H9 (cell line): ENCODE data around the gene EXOSC1. TPM values are rescaled to one million over a fixed set of nuclear protein-coding genes. Genes with fewer than 3 reads are reported as not detected.

Experiments
- DNase-seq: peaks from one replicate; pipeline ENCODE4 v3.0.0-alpha.2; 2017
- H2AFZ ChIP-seq: one replicate; pipeline ENCODE4 v1.6.1; 2013; ENCODE audit warnings: mild to moderate bottlenecking, low read length, control low read depth, moderate library complexity
- H2AK5ac ChIP-seq: 2 replicates; pipeline ENCODE4 v1.6.1; 2013; ENCODE audit warnings: low read length, control low read depth, mixed read lengths; ENCODE audit not compliant: insufficient read length
- H2BK120ac ChIP-seq: one replicate; pipeline ENCODE4 v1.6.1; 2013; ENCODE audit warnings: low read depth, mild to moderate bottlenecking, low read length, control low read depth, inconsistent platforms; ENCODE audit not compliant: poor library complexity, severe bottlenecking
- H2BK12ac ChIP-seq: 2 replicates; pipeline ENCODE4 v1.6.1; 2013; ENCODE audit warnings: low read length, control low read depth, mixed read lengths, low read depth; ENCODE audit not compliant: insufficient read length
- H2BK15ac ChIP-seq: 2 replicates; pipeline ENCODE4 v1.6.1; 2013; ENCODE audit warnings: low read depth, low read length, control low read depth
- H2BK20ac ChIP-seq: one replicate; pipeline ENCODE4 v1.6.1; 2013; ENCODE audit warnings: low read depth, mild to moderate bottlenecking, low read length, control low read depth, inconsistent platforms; ENCODE audit not compliant: poor library complexity, severe bottlenecking
- H2BK5ac ChIP-seq: 2 replicates; pipeline ENCODE4 v1.6.1; 2013; ENCODE audit warnings: low read length, control low read depth, mixed read lengths; ENCODE audit not compliant: insufficient read length
- H3K14ac ChIP-seq: 2 replicates; pipeline ENCODE4 v1.6.1; 2013; ENCODE audit warnings: low read length, control low read depth; ENCODE audit not compliant: insufficient read depth
- H3K18ac ChIP-seq: 2 replicates; pipeline ENCODE4 v1.6.1; 2013; ENCODE audit warnings: low read depth, mild to moderate bottlenecking, mixed read lengths, low read length, control low read depth; ENCODE audit not compliant: insufficient read length
- H3K23ac ChIP-seq: 2 replicates; pipeline ENCODE4 v1.6.1; 2013; ENCODE audit warnings: low read length, control low read depth, mixed read lengths, low read depth; ENCODE audit not compliant: insufficient read length
- H3K23me2 ChIP-seq: 2 replicates; pipeline ENCODE4 v1.6.1; 2013; ENCODE audit warnings: low read depth, mild to moderate bottlenecking, mixed read lengths, low read length, control low read depth; ENCODE audit not compliant: insufficient read length, poor library complexity, severe bottlenecking
- H3K27ac ChIP-seq: 2 replicates; pipeline ENCODE4 v1.5.1; 2013; ENCODE audit warnings: low read length, control low read depth, mixed read lengths, low read depth; ENCODE audit not compliant: insufficient read length
- H3K27me3 ChIP-seq: 2 replicates; pipeline ENCODE4 v1.6.1; 2013; ENCODE audit warnings: low read length, control low read depth, inconsistent platforms; ENCODE audit not compliant: insufficient read depth
- H3K4ac ChIP-seq: 2 replicates; pipeline ENCODE4 v1.6.1; 2013; ENCODE audit warnings: low read depth, mild to moderate bottlenecking, control low read depth, inconsistent platforms, low read length, moderate library complexity
- H3K4me1 ChIP-seq: 2 replicates; pipeline ENCODE4 v1.6.1; 2013; ENCODE audit warnings: low read length, control low read depth, inconsistent platforms; ENCODE audit not compliant: insufficient read depth
- H3K4me2 ChIP-seq: 2 replicates; pipeline ENCODE4 v1.6.1; 2013; ENCODE audit warnings: low read length, control low read depth, mixed read lengths; ENCODE audit not compliant: insufficient read length, insufficient read depth
- H3K56ac ChIP-seq: 2 replicates; pipeline ENCODE4 v1.6.1; 2013; ENCODE audit warnings: low read depth, mild to moderate bottlenecking, mixed read lengths, low read length, control low read depth; ENCODE audit not compliant: insufficient read length
- H3K79me1 ChIP-seq: 2 replicates; pipeline ENCODE4 v1.6.1; 2013; ENCODE audit warnings: low read depth, mild to moderate bottlenecking, moderate library complexity, low read length, control low read depth, inconsistent platforms; ENCODE audit not compliant: insufficient read depth, poor library complexity, severe bottlenecking
- H3K79me2 ChIP-seq: 2 replicates; pipeline ENCODE4 v1.6.1; 2013; ENCODE audit warnings: low read length, control low read depth, inconsistent platforms; ENCODE audit not compliant: insufficient read depth
- H3K9ac ChIP-seq: 2 replicates; pipeline ENCODE4 v1.6.1; 2013; ENCODE audit warnings: low read length, control low read depth, mixed read lengths; ENCODE audit not compliant: insufficient read length; ENCODE audit errors: extremely low read depth
- H3K9me3 ChIP-seq: one replicate; pipeline ENCODE4 v1.6.1; 2013; ENCODE audit warnings: low read depth, low read length, inconsistent platforms; ENCODE audit not compliant: control insufficient read depth
- H3T11ph ChIP-seq: one replicate; pipeline ENCODE4 v1.6.1; 2013; ENCODE audit warnings: mild to moderate bottlenecking, low read length, control low read depth, inconsistent platforms
- H4K20me1 ChIP-seq: one replicate; pipeline ENCODE4 v1.6.1; 2013; ENCODE audit not compliant: control insufficient read depth, insufficient read length, insufficient read depth
- H4K5ac ChIP-seq: 2 replicates; pipeline ENCODE4 v1.6.1; 2013; ENCODE audit warnings: low read depth, mild to moderate bottlenecking, mixed read lengths, low read length, control low read depth; ENCODE audit not compliant: insufficient read length
- H4K8ac ChIP-seq: replicated peaks from 2 replicates; pipeline ENCODE4 v1.6.1; 2013; ENCODE audit warnings: low read length, control low read depth, mixed read lengths, low read depth; ENCODE audit not compliant: insufficient read length
- H4K91ac ChIP-seq: 2 replicates; pipeline ENCODE4 v1.6.1; 2013; ENCODE audit warnings: low read depth, mild to moderate bottlenecking, moderate library complexity, mixed read lengths, low read length, control low read depth; ENCODE audit not compliant: insufficient read length
- H3K27ac Mint-ChIP-seq, 3 experiments: 2 replicates in 2 of 3; 3 replicates in 1 of 3; pipeline ENCODE4 v1.8.0; 2020 to 2021; ENCODE audit warnings: mixed read lengths in 3 of 3, mild to moderate bottlenecking in 1 of 3, moderate library complexity in 1 of 3
- H3K27me3 Mint-ChIP-seq: 2 replicates; pipeline ENCODE4 v1.8.0; 2021; ENCODE audit warnings: low read depth, mild to moderate bottlenecking, moderate library complexity, mixed read lengths
- H3K36me3 Mint-ChIP-seq, 3 experiments: 2 replicates in 2 of 3; 3 replicates in 1 of 3; pipeline ENCODE4 v1.8.0; 2020 to 2021; ENCODE audit warnings: low read depth in 3 of 3, mixed read lengths in 3 of 3; ENCODE audit not compliant: insufficient read depth in 1 of 3
- H3K4me1 Mint-ChIP-seq, 2 experiments: 2 replicates each; pipeline ENCODE4 v1.8.0; 2020; ENCODE audit warnings: mixed read lengths in 2 of 2
- H3K4me3 Mint-ChIP-seq, 2 experiments: 2 replicates in 1 of 2; 3 replicates in 1 of 2; pipeline ENCODE4 v1.8.0; 2020 to 2021; ENCODE audit warnings: mild to moderate bottlenecking in 2 of 2, mixed read lengths in 2 of 2, moderate library complexity in 1 of 2
- H3K9me3 Mint-ChIP-seq, 2 experiments: 2 replicates in 1 of 2; 3 replicates in 1 of 2; pipeline ENCODE4 v1.8.0; 2020; ENCODE audit warnings: mild to moderate bottlenecking in 2 of 2, mixed read lengths in 2 of 2, moderate library complexity in 1 of 2
- CTCF ChIP-seq: fragments of 200-600 bp; sonication (generic); conservative IDR thresholded peaks from 3 replicates; pipeline ENCODE4 v1.8.0; 2021; ENCODE audit warnings: antibody characterized with exemption, mild to moderate bottlenecking
- whole genome bisulfite sequencing: extraction: QIAGEN DNeasy Blood & Tissue Kit; methylation state at CpG from one replicate; pipeline ENCODE4 v1.1.7; 2013; ENCODE audit warnings: missing lambda C conversion rate, low lambda C conversion rate, mixed read lengths; ENCODE audit not compliant: insufficient read length; ENCODE audit errors: extremely low coverage; 5-methylcytosine and 5-hydroxymethylcytosine counted together
- total RNA-seq: library from RNA; stranded (reverse); gene quantifications from 2 replicates; pipeline ENCODE4 v1.2.1, GENCODE V29; 2021

EXOSC1 gene
- total RNA-seq, 1 experiment from 2014 or later: 66.4 TPM

- H2BK12ac ChIP-seq: no peak overlapping the region
- no peaks in the 10 kb centered on the region for H3K27me3 ChIP-seq
- no peak overlapping the region for H2BK15ac ChIP-seq
- H3K4me1 Mint-ChIP-seq: no peaks in the 10 kb centered on the region
- no peak overlapping the region for H2BK20ac ChIP-seq
- no peaks in the 10 kb centered on the region for H3K9me3 Mint-ChIP-seq
- no peak overlapping the region for H4K8ac ChIP-seq
- no peak overlapping the region for H2BK5ac ChIP-seq
- no peak for TF ChIP-seq CTCF
- H3K36me3 Mint-ChIP-seq: peaks cover 46 to 93% (median 76%) of the 10 kb centered on the region in 3 experiments
- no peak overlapping the region for H3K27ac ChIP-seq
- H3K79me1 ChIP-seq: no peaks in the 10 kb centered on the region
- peak overlapping the region in 1 of 3 experiments; percentile 16; a peak in 1 of 7 replicates for H3K27ac Mint-ChIP-seq
- no peak overlapping the region for H2AFZ ChIP-seq
- no peak for DNase-seq
- H2BK120ac ChIP-seq: no peak overlapping the region
- no peaks in the 10 kb centered on the region for H3K4me1 ChIP-seq
- no peak overlapping the region for H4K91ac ChIP-seq
- no peak overlapping the region for H3T11ph ChIP-seq
- H3K9ac ChIP-seq: no peak overlapping the region
- H3K79me2 ChIP-seq: no peaks in the 10 kb centered on the region
- no peak overlapping the region for H3K14ac ChIP-seq
- H2AK5ac ChIP-seq: no peak overlapping the region
- H3K9me3 ChIP-seq: no peaks in the 10 kb centered on the region
- no peak overlapping the region for H4K5ac ChIP-seq
- no peak overlapping the region for H3K4ac ChIP-seq
- H3K56ac ChIP-seq: no peak overlapping the region
- no peak overlapping the region for H3K4me2 ChIP-seq
- no peak overlapping the region for H3K4me3 Mint-ChIP-seq
- WGBS: no CpG with 5 or more reads among the region's 2 CpGs
- no peaks in the 10 kb centered on the region for H3K23me2 ChIP-seq
- H3K23ac ChIP-seq: no peak overlapping the region
- H3K27me3 Mint-ChIP-seq: no peaks in the 10 kb centered on the region
- H3K18ac ChIP-seq: no peak overlapping the region
- no peaks in the 10 kb centered on the region for H4K20me1 ChIP-seq
These were observed 16.5 kb upstream of the EXOSC1 start for GRCh38 chr10:97462309-97462708.
